Loucy (cell line): ENCODE measurements around the gene EME2.

Experiments
- H2AFZ ChIP-seq: fragments of 200-600 bp; sonication (generic); 2 replicates; pipeline ENCODE4 v1.6.0; 2016; ENCODE audit warnings: antibody characterized with exemption, mild to moderate bottlenecking, low read length, moderate library complexity
- H3F3A ChIP-seq: fragments of 200-600 bp; 2 replicates; pipeline ENCODE4 v1.6.0; 2016; ENCODE audit warnings: antibody characterized with exemption, low read depth, mild to moderate bottlenecking
- H3K27me3 ChIP-seq: fragments of 200-600 bp; sonication (generic); 2 replicates; pipeline ENCODE4 v1.6.1; 2014; ENCODE audit warnings: low read length, mild to moderate bottlenecking; ENCODE audit not compliant: insufficient read depth, poor library complexity, severe bottlenecking
- H3K36me3 ChIP-seq: fragments of 200-600 bp; sonication (generic); 2 replicates; pipeline ENCODE4 v1.6.1; 2016; ENCODE audit warnings: low read length; ENCODE audit not compliant: insufficient read depth
- H3K4me1 ChIP-seq: fragments of 200-600 bp; sonication (generic); 2 replicates; pipeline ENCODE4 v1.5.1; 2014; ENCODE audit warnings: low read length, mild to moderate bottlenecking; ENCODE audit not compliant: insufficient read depth, poor library complexity, severe bottlenecking
- H3K4me2 ChIP-seq: fragments of 200-600 bp; sonication (generic); 2 replicates; pipeline ENCODE4 v1.6.0; 2014; ENCODE audit warnings: antibody characterized with exemption, low read length, low read depth, mild to moderate bottlenecking; ENCODE audit not compliant: poor library complexity, severe bottlenecking
- H3K4me3 ChIP-seq: fragments of 200-600 bp; sonication (generic); 2 replicates; pipeline ENCODE4 v1.5.1; 2014; ENCODE audit warnings: low read length, mild to moderate bottlenecking, mixed read lengths; ENCODE audit not compliant: poor library complexity, severe bottlenecking
- H3K79me2 ChIP-seq: fragments of 200-600 bp; sonication (generic); 2 replicates; pipeline ENCODE4 v1.6.1; 2014; ENCODE audit warnings: low read length; ENCODE audit not compliant: insufficient read depth
- H3K9ac ChIP-seq: fragments of 200-600 bp; sonication (generic); 2 replicates; pipeline ENCODE4 v1.6.0; 2014; ENCODE audit warnings: mild to moderate bottlenecking, low read depth, low read length, moderate library complexity; ENCODE audit not compliant: poor library complexity, severe bottlenecking
- H3K9me2 ChIP-seq: fragments of 200-600 bp; sonication (generic); replicated peaks from 2 replicates; pipeline ENCODE4 v1.6.1; 2016; ENCODE audit warnings: low read depth, low read length, mixed read lengths
- H3K9me3 ChIP-seq: fragments of 200-600 bp; sonication (generic); 2 replicates; pipeline ENCODE4 v1.6.1; 2014; ENCODE audit warnings: mild to moderate bottlenecking, antibody characterized with exemption, low read length, low read depth; ENCODE audit not compliant: insufficient read depth
- H4K20me1 ChIP-seq: fragments of 200-600 bp; sonication (generic); 2 replicates; pipeline ENCODE4 v1.6.0; 2014; ENCODE audit warnings: antibody characterized with exemption, low read length, mild to moderate bottlenecking; ENCODE audit not compliant: insufficient read depth, poor library complexity, severe bottlenecking
- CTCF ChIP-seq: fragments of 200-600 bp; sonication (generic); conservative IDR thresholded peaks from 2 replicates; pipeline ENCODE4 v1.5.1; 2014; ENCODE audit warnings: mild to moderate bottlenecking, antibody characterized with exemption, low read length
- EZH2phosphoT487 ChIP-seq: fragments of 200-600 bp; IDR thresholded peaks from 2 replicates; pipeline ENCODE4 v1.6.1; 2018; ENCODE audit warnings: antibody characterized with exemption, mild to moderate bottlenecking, moderate library complexity, borderline replicate concordance

EME2 gene

GRCh38 chr16:1749152-1750117, 23.2 kb upstream of the EME2 start:
- Histone ChIP-seq H3F3A (no peaks in the 10 kb centered on the region), H2AFZ (no peak overlapping the region), H3K9ac (no peak overlapping the region), H3K36me3 (peaks cover 4% of the 10 kb centered on the region; the same call in 1 of the 2 replicates), H3K79me2 (no peaks in the 10 kb centered on the region), H3K9me2 (no peaks in the 10 kb centered on the region), H3K4me1 (no peaks in the 10 kb centered on the region), H3K9me3 (no peaks in the 10 kb centered on the region), H3K4me3 (no peak overlapping the region), H3K4me2 (no peak overlapping the region), H3K27me3 (no peaks in the 10 kb centered on the region), H4K20me1 (no peaks in the 10 kb centered on the region)
- no peak for TF ChIP-seq EZH2phosphoT487
- TF ChIP-seq CTCF, result no peak

- Histone ChIP-seq H3K4me2 (no peak overlapping the region), H3K79me2 (no peaks in the 10 kb centered on the region), H3K36me3 (peaks cover 4% of the 10 kb centered on the region; the same call in 1 of the 2 replicates), H2AFZ (no peak overlapping the region), H3K9me2 (no peaks in the 10 kb centered on the region), H3K9me3 (no peaks in the 10 kb centered on the region), H3K4me1 (no peaks in the 10 kb centered on the region), H3K4me3 (no peak overlapping the region), H3K27me3 (no peaks in the 10 kb centered on the region), H3K9ac (no peak overlapping the region), H3F3A (no peaks in the 10 kb centered on the region), H4K20me1 (no peaks in the 10 kb centered on the region)
- TF ChIP-seq CTCF (no peak), EZH2phosphoT487 (no peak)
Observed at GRCh38 chr16:1751946-1752345, 20.7 kb upstream of the EME2 start.

GRCh38 chr16:1752853-1753252, 19.8 kb upstream of the EME2 start:
- no peak overlapping the region for H3K4me3 ChIP-seq
- no peaks in the 10 kb centered on the region for H3K4me1 ChIP-seq
- no peaks in the 10 kb centered on the region for H4K20me1 ChIP-seq
- no peaks in the 10 kb centered on the region for H3F3A ChIP-seq
- no peaks in the 10 kb centered on the region for H3K9me2 ChIP-seq
- H3K36me3 ChIP-seq, result peaks cover 4% of the 10 kb centered on the region; the same call in 1 of the 2 replicates
- no peaks in the 10 kb centered on the region for H3K27me3 ChIP-seq
- H2AFZ ChIP-seq, result no peak overlapping the region
- no peaks in the 10 kb centered on the region for H3K79me2 ChIP-seq
- no peaks in the 10 kb centered on the region for H3K9me3 ChIP-seq
- H3K4me2 ChIP-seq, result no peak overlapping the region
- TF ChIP-seq CTCF (no peak), EZH2phosphoT487 (no peak)
- H3K9ac ChIP-seq, result no peak overlapping the region
